ENCODE results near the gene PRKCE. TPM values are rescaled to one million over a fixed set of nuclear protein-coding genes. Genes with fewer than 3 reads are reported as not detected.

The PRKCE gene
- total and polyA plus RNA-seq, 2 of the 8 experiments (the other 6 are each of a cell fraction or from before 2014, with no cell fraction given), result 0.54 to 2.1 TPM

DNA sequence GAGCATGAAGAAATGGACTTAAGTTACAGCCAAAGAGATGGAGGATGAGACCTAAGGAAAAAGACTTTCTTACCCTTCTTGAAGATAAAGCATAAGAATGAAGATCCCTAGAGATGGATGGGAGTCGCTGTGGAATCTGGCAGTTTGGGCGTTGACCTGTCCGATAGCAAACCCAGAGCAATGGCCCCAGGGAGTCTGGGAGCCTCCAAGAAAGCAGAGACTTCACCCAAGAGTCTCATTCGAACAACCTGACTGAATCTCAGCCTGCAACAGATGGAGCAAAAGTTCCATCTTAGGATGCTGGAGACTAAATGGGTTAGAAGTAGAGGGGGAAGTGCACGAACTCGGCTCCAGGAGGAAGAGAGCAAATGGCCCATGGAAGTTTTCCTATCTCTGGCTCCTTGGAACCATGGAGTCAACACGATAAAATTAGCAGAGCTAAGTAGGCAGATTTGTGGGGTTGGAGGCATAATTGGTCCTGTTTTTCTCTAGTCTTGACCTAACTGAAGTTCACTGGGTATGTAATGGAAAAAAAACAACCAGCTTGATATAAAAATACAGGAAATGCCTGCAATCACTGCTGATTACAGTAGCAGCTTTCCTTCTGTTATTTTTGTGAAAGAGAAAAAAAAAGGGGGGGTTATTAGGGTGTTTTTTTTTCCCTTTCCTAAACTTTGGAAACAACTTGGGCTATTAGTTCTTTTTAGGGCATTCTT, 467.3 kb downstream of the PRKCE start:
- H4K91ac ChIP-seq (replicated peaks; ENCODE audit: insufficient read length, low read length), result no peak overlapping the region
- POLR2A ChIA-PET (ENCODE audit: partially characterized antibody), result no interaction called here
- no peaks in the 10 kb centered on the region for H3K79me1 ChIP-seq (ENCODE audit: low read depth, low read length)
- FAIRE-seq (no peak), DNase-seq (ENCODE audit: low read depth in 1 of 2, low spot score in 2 of 2) (no peak)
- H4K5ac ChIP-seq (ENCODE audit: insufficient read length, low read depth, low read length), result no peak overlapping the region
- H3K14ac ChIP-seq (ENCODE audit: insufficient read length), result no peak overlapping the region
- no peak overlapping the region for H3K4me3 ChIP-seq (ENCODE audit: extremely low read depth in 1 of 4, insufficient read depth in 2 of 4, low read depth in 3 of 4, low read length in 4 of 4)
- H3K4ac ChIP-seq (replicated peaks; ENCODE audit: insufficient read length, low read depth, low read length), result no peak overlapping the region
- no peaks in the 10 kb centered on the region for H3K79me2 ChIP-seq (ENCODE audit: control insufficient read depth in 1 of 2, insufficient read depth in 2 of 2, low read length in 2 of 2)
- WGBS, 2 experiments (ENCODE audit: extremely low coverage in 1 of 2, insufficient coverage in 1 of 2, insufficient read length in 1 of 2, insufficient replicate concordance in 2 of 2, low coverage in 1 of 2, low lambda C conversion rate in 2 of 2, missing lambda C conversion rate in 1 of 2), result 86% methylated on average over 7 of the region's 7 CpGs; no CpG with 5 or more reads in 1 of the 2 experiments
- H2AK5ac ChIP-seq (ENCODE audit: low read depth, low read length), result no peak overlapping the region
- no peak overlapping the region for H2BK12ac ChIP-seq (ENCODE audit: low read depth, low read length)
- H2BK5ac ChIP-seq (ENCODE audit: low read depth, low read length), result no peak overlapping the region
- H3K4me1 ChIP-seq (replicated peaks in 1 of 4; ENCODE audit: control insufficient read depth in 3 of 4, insufficient read depth in 4 of 4, low read length in 3 of 4), result peaks cover 0 to 2% (median 0%) of the 10 kb centered on the region in 4 experiments; a peak in 2 of 7 replicates
- no peak overlapping the region for H3K9ac ChIP-seq (replicated peaks in 1 of 4; ENCODE audit: extremely low read depth in 1 of 4, low read depth in 3 of 4, low read length in 3 of 4)
- H3K18ac ChIP-seq (ENCODE audit: extremely low read depth, low read length), result no peak overlapping the region
- H2BK15ac ChIP-seq (ENCODE audit: low read length), result no peak overlapping the region
- H3K27me3 ChIP-seq (replicated peaks in 1 of 4; ENCODE audit: control insufficient read depth in 3 of 4, extremely low read depth in 1 of 4, insufficient read depth in 3 of 4, low read length in 3 of 4), result no peaks in the 10 kb centered on the region
- CTCF ChIA-PET (ENCODE audit: partially characterized antibody), result interaction anchor here (0.6 to 2.1 kb wide), 3 partner anchors 11 to 244 kb away, joined by 3 to 5 read pairs (median 3); no protein-coding TSS in a partner anchor
- H4K8ac ChIP-seq (ENCODE audit: extremely low read depth, insufficient read depth, low read length), result no peak overlapping the region
- H2BK20ac ChIP-seq (ENCODE audit: low read length), result no peak overlapping the region
- no peaks in the 10 kb centered on the region for H3K23me2 ChIP-seq (ENCODE audit: low read depth, low read length)
- no peaks in the 10 kb centered on the region for H4K20me1 ChIP-seq (replicated peaks in 1 of 2; ENCODE audit: control insufficient read depth in 1 of 2, insufficient read depth in 2 of 2, low read length in 2 of 2)
- no peak overlapping the region for H3K27ac ChIP-seq (ENCODE audit: low read depth, low read length)
- H3K56ac ChIP-seq (replicated peaks; ENCODE audit: insufficient read length, low read depth, low read length), result no peak overlapping the region
- no peak overlapping the region for H3K4me2 ChIP-seq (ENCODE audit: insufficient read depth in 1 of 2, low read depth in 2 of 2, low read length in 2 of 2)
- no peaks in the 10 kb centered on the region for H3K9me3 ChIP-seq (ENCODE audit: insufficient read depth in 2 of 2, low read depth in 1 of 2, low read length in 1 of 2)
- H2AFZ ChIP-seq (ENCODE audit: low read length), result no peak overlapping the region
- H2BK120ac ChIP-seq (replicated peaks; ENCODE audit: low read depth, low read length), result no peak overlapping the region
- no peak overlapping the region for H3K23ac ChIP-seq (ENCODE audit: insufficient read length)
- no peaks in the 10 kb centered on the region for H3K36me3 ChIP-seq (ENCODE audit: control insufficient read depth in 2 of 4, insufficient read depth in 4 of 4, low read length in 3 of 4)
- TF ChIP-seq CHD1 (IDR thresholded peaks at IDR 0.05; ENCODE audit: low read depth, low read length) (no peak), RAD21 (IDR thresholded peaks at IDR 0.05 in 1 of 2, conservative IDR thresholded peaks at IDR 0.05 in 1 of 2; ENCODE audit: low read depth in 2 of 2, low read length in 2 of 2) (no peak), EZH2 (IDR thresholded peaks at IDR 0.05; ENCODE audit: low read depth, low read length, severe bottlenecking) (no peak), CHD2 (IDR thresholded peaks at IDR 0.05; ENCODE audit: low read length) (no peak), SRF (IDR thresholded peaks at IDR 0.05; ENCODE audit: low read depth, low read length) (no peak), POLR2A (IDR thresholded peaks at IDR 0.05; ENCODE audit: control extremely low read depth in 1 of 2, low read depth in 2 of 2, low read length in 2 of 2) (no peak), SP1 (IDR thresholded peaks at IDR 0.05; ENCODE audit: low read depth, low read length) (no peak), FOSL1 (IDR thresholded peaks at IDR 0.05; ENCODE audit: insufficient read depth, low read depth, low read length) (no peak), CREB1 (IDR thresholded peaks at IDR 0.05) (no peak), BRCA1 (IDR thresholded peaks at IDR 0.05; ENCODE audit: low read depth, low read length) (no peak), JUND (IDR thresholded peaks at IDR 0.05; ENCODE audit: low read length) (no peak), CBX5 (IDR thresholded peaks at IDR 0.05; ENCODE audit: low read depth, low read length) (no peak)
- TF ChIP-seq, protein P1, sequence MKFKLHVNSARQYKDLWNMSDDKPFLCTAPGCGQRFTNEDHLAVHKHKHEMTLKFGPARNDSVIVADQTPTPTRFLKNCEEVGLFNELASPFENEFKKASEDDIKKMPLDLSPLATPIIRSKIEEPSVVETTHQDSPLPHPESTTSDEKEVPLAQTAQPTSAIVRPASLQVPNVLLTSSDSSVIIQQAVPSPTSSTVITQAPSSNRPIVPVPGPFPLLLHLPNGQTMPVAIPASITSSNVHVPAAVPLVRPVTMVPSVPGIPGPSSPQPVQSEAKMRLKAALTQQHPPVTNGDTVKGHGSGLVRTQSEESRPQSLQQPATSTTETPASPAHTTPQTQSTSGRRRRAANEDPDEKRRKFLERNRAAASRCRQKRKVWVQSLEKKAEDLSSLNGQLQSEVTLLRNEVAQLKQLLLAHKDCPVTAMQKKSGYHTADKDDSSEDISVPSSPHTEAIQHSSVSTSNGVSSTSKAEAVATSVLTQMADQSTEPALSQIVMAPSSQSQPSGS (IDR thresholded peaks at IDR 0.05; ENCODE audit: low read length), result no peak
